Common myeloid progenitor, CD34-positive (primary cell): Measurements from ENCODE around the gene GRIP1.

Experiments used
- CTCF ChIA-PET: fragments of 350-600 bp; sonication (Branson Sonifier 250); formaldehyde crosslinking; loops from one replicate; lab custom pipeline; 2021; ENCODE audit warnings: antibody characterized with exemption; lab: Charles Lee
- POLR2A ChIA-PET: fragments of 350-600 bp; sonication (Branson Sonifier 250); formaldehyde crosslinking; loops from one replicate; lab custom pipeline; 2021; ENCODE audit warnings: antibody characterized with exemption; lab: Charles Lee
- DNase-seq, 3 donors: peaks; one replicate each; pipeline versions ENCODE4 v3.0.0 to v3.0.0-alpha.2; 2013
- H3K27ac ChIP-seq, 2 experiments: 1 replicate in 1 of 2; 2 replicates in 1 of 2; pipeline ENCODE4 v1.7.0; 2013; ENCODE audit warnings: inconsistent platforms in 2 of 2, low read length in 2 of 2, mild to moderate bottlenecking in 2 of 2, low read depth in 1 of 2, moderate library complexity in 1 of 2; ENCODE audit not compliant: severe bottlenecking in 2 of 2, insufficient read depth in 1 of 2, poor library complexity in 1 of 2
- H3K27me3 ChIP-seq, 5 experiments: replicated peaks in 2 of 5; 1 replicate in 3 of 5; 2 replicates in 2 of 5; pipeline versions ENCODE4 v1.6.1 to v1.7.0; 2013; ENCODE audit warnings: low read length in 4 of 5, mild to moderate bottlenecking in 2 of 5, moderate library complexity in 2 of 5, inconsistent platforms in 1 of 5; ENCODE audit not compliant: insufficient read depth in 5 of 5, control insufficient read depth in 4 of 5
- H3K36me3 ChIP-seq, 4 experiments: 1 replicate in 2 of 4; 2 replicates in 2 of 4; pipeline versions ENCODE4 v1.6.1 to v1.7.0; 2013; ENCODE audit warnings: low read length in 3 of 4, control low read depth in 1 of 4, mild to moderate bottlenecking in 1 of 4; ENCODE audit not compliant: control insufficient read depth in 4 of 4, insufficient read depth in 4 of 4
- H3K4me1 ChIP-seq, 4 experiments: 1 replicate in 3 of 4; 2 replicates in 1 of 4; pipeline versions ENCODE4 v1.6.1 to v1.7.1; 2013; ENCODE audit warnings: low read length in 3 of 4, mild to moderate bottlenecking in 3 of 4, control low read depth in 1 of 4, inconsistent platforms in 1 of 4, moderate library complexity in 1 of 4; ENCODE audit not compliant: control insufficient read depth in 4 of 4, insufficient read depth in 4 of 4; ENCODE audit errors: control extremely low read depth in 1 of 4
- H3K4me3 ChIP-seq, 7 experiments: 1 replicate in 4 of 7; 2 replicates in 3 of 7; pipeline versions ENCODE4 v1.5.1 to v1.7.0; 2013; ENCODE audit warnings: mild to moderate bottlenecking in 7 of 7, low read length in 6 of 7, moderate library complexity in 6 of 7, inconsistent platforms in 2 of 7, low read depth in 2 of 7, control low read depth in 1 of 7; ENCODE audit not compliant: insufficient read depth in 4 of 7, control insufficient read depth in 1 of 7; ENCODE audit errors: extremely low read depth in 1 of 7
- H3K9me3 ChIP-seq, 5 experiments: 1 replicate in 4 of 5; 2 replicates in 1 of 5; pipeline versions ENCODE4 v1.6.1 to v1.7.1; 2013; ENCODE audit warnings: low read length in 4 of 5, mild to moderate bottlenecking in 2 of 5, inconsistent platforms in 1 of 5, low read depth in 1 of 5, moderate library complexity in 1 of 5; ENCODE audit not compliant: control insufficient read depth in 4 of 5, insufficient read depth in 2 of 5; ENCODE audit errors: control extremely low read depth in 1 of 5
- WGBS: methylation state at CpG from one replicate; pipeline ENCODE4 v1.1.5; 2013; ENCODE audit not compliant: insufficient coverage; 5-methylcytosine and 5-hydroxymethylcytosine counted together

Gene GRIP1

GRCh38 chr12:66387117-66387516, 291.8 kb downstream of the GRIP1 start:
- ChIA-PET POLR2A (no interaction called here), CTCF (no interaction called here)
- H3K27me3 ChIP-seq, result no peaks in the 10 kb centered on the region
- H3K4me3 ChIP-seq, result no peak overlapping the region
- peaks cover 0 to 5% (median 3%) of the 10 kb centered on the region in 5 experiments for H3K9me3 ChIP-seq
- no peaks in the 10 kb centered on the region for H3K4me1 ChIP-seq
- no peak overlapping the region for H3K27ac ChIP-seq
- H3K36me3 ChIP-seq, result no peaks in the 10 kb centered on the region
- DNase-seq, result no peak
- WGBS, result 100% methylated on average over 1 of the region's 1 CpG

GRCh38 chr12:66380769-66381535, 297.9 kb downstream of the GRIP1 start:
- Histone ChIP-seq H3K27ac (no peak overlapping the region), H3K36me3 (no peaks in the 10 kb centered on the region), H3K9me3 (no peaks in the 10 kb centered on the region), H3K4me1 (no peaks in the 10 kb centered on the region), H3K27me3 (no peaks in the 10 kb centered on the region), H3K4me3 (no peak overlapping the region)
- WGBS, result 92% methylated on average over 2 of the region's 5 CpGs
- POLR2A ChIA-PET, result no interaction called here
- DNase-seq, result no peak
- CTCF ChIA-PET, result interaction anchor here (1.1 kb wide), 1 partner anchor 26 kb away, joined by 3 read pairs; no protein-coding TSS in a partner anchor

GRCh38 chr12:66379616-66380015, 299.3 kb downstream of the GRIP1 start:
- WGBS, result 97% methylated on average over 5 of the region's 6 CpGs
- DNase-seq, result no peak
- Histone ChIP-seq H3K36me3 (no peaks in the 10 kb centered on the region), H3K4me3 (no peak overlapping the region), H3K27ac (no peak overlapping the region), H3K27me3 (no peaks in the 10 kb centered on the region), H3K4me1 (no peaks in the 10 kb centered on the region), H3K9me3 (no peaks in the 10 kb centered on the region)
- ChIA-PET CTCF (no interaction called here), POLR2A (no interaction called here)

- Histone ChIP-seq H3K9me3 (no peaks in the 10 kb centered on the region), H3K27ac (no peak overlapping the region), H3K4me3 (no peak overlapping the region), H3K4me1 (no peaks in the 10 kb centered on the region), H3K27me3 (no peaks in the 10 kb centered on the region), H3K36me3 (no peaks in the 10 kb centered on the region)
- ChIA-PET CTCF (interaction anchor here (1.2 to 1.3 kb wide), 3 partner anchors 20 to 25 kb away, joined by 3 read pairs; no protein-coding TSS in a partner anchor), POLR2A (no interaction called here)
- no CpG with 5 or more reads among the region's 1 CpG for WGBS
- DNase-seq, result no peak
Observed at GRCh38 chr12:66375560-66375959, 303.3 kb downstream of the GRIP1 start.

- 100% methylated on average over 2 of the region's 2 CpGs for WGBS
- Histone ChIP-seq H3K4me1 (no peaks in the 10 kb centered on the region), H3K27me3 (no peaks in the 10 kb centered on the region), H3K36me3 (no peaks in the 10 kb centered on the region), H3K4me3 (no peak overlapping the region), H3K27ac (no peak overlapping the region), H3K9me3 (no peaks in the 10 kb centered on the region)
- CTCF ChIA-PET, result no interaction called here
- POLR2A ChIA-PET, result no interaction called here
- DNase-seq, result no peak
Observed at GRCh38 chr12:66371982-66372381, 306.9 kb downstream of the GRIP1 start.

GRCh38 chr12:66367015-66367667, 311.7 kb downstream of the GRIP1 start:
- H3K4me1 ChIP-seq, result no peaks in the 10 kb centered on the region
- H3K27ac ChIP-seq, result no peak overlapping the region
- 100% methylated on average over 1 of the region's 3 CpGs for WGBS
- H3K36me3 ChIP-seq, result no peaks in the 10 kb centered on the region
- POLR2A ChIA-PET, result no interaction called here
- peak in 1 of 3 donors; percentile 8 for DNase-seq
- H3K4me3 ChIP-seq, result no peak overlapping the region
- CTCF ChIA-PET, result interaction anchor here (0.6 to 1.9 kb wide), 2 partner anchors 10 to 254 kb away, joined by 3 to 8 read pairs; no protein-coding TSS in a partner anchor
- no peaks in the 10 kb centered on the region for H3K27me3 ChIP-seq
- no peaks in the 10 kb centered on the region for H3K9me3 ChIP-seq
